Nephron (organoid): Measurements from ENCODE around the gene SLC8A3.

Experiments used
- H3K27ac Mint-ChIP-seq, 3 experiments: 2 replicates each; pipeline ENCODE4 v1.8.0; 2020; ENCODE audit warnings: mixed read lengths in 3 of 3, mild to moderate bottlenecking in 2 of 3, moderate library complexity in 1 of 3
- H3K27me3 Mint-ChIP-seq: 2 replicates; pipeline ENCODE4 v1.8.0; 2021; ENCODE audit warnings: low read depth, mild to moderate bottlenecking, moderate library complexity, mixed read lengths
- H3K36me3 Mint-ChIP-seq: 2 replicates; pipeline ENCODE4 v1.8.0; 2020; ENCODE audit warnings: low read depth, mixed read lengths
- H3K4me1 Mint-ChIP-seq: 2 replicates; pipeline ENCODE4 v1.8.0; 2020; ENCODE audit warnings: mixed read lengths
- H3K4me3 Mint-ChIP-seq, 3 experiments: 2 replicates each; pipeline ENCODE4 v1.8.0; 2020; ENCODE audit warnings: mild to moderate bottlenecking in 3 of 3, mixed read lengths in 3 of 3, moderate library complexity in 2 of 3
- H3K9me3 Mint-ChIP-seq: 2 replicates; pipeline ENCODE4 v1.8.0; 2020; ENCODE audit warnings: mixed read lengths
- TF ChIP-seq, protein P1 (sequence below), 3 experiments: fragments of 200-600 bp; sonication (generic); IDR thresholded peaks; one replicate each; pipeline ENCODE4 v1.5.0; 2021; ENCODE audit warnings: antibody characterized with exemption in 3 of 3; ENCODE audit not compliant: unreplicated experiment in 3 of 3

The SLC8A3 gene

DNA sequence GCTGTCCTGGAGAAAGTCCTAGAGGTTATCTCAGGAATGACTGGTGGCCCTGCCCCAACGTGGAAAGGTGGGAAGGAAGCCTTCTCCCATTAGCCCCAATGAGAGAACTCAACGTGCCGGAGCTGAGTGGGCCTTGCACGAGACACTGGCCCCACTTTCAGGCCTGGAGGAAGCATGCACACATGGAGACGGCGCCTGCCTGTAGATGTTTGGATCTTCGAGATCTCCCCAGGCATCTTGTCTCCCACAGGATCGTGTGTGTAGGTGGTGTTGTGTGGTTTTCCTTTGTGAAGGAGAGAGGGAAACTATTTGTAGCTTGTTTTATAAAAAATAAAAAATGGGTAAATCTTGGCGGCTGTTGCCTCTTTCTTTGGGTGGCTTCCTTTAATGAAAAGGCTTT, 156.7 kb downstream of the SLC8A3 start:
- H3K4me3 Mint-ChIP-seq: no peak overlapping the region
- H3K27ac Mint-ChIP-seq: no peak overlapping the region
- TF ChIP-seq, protein P1, sequence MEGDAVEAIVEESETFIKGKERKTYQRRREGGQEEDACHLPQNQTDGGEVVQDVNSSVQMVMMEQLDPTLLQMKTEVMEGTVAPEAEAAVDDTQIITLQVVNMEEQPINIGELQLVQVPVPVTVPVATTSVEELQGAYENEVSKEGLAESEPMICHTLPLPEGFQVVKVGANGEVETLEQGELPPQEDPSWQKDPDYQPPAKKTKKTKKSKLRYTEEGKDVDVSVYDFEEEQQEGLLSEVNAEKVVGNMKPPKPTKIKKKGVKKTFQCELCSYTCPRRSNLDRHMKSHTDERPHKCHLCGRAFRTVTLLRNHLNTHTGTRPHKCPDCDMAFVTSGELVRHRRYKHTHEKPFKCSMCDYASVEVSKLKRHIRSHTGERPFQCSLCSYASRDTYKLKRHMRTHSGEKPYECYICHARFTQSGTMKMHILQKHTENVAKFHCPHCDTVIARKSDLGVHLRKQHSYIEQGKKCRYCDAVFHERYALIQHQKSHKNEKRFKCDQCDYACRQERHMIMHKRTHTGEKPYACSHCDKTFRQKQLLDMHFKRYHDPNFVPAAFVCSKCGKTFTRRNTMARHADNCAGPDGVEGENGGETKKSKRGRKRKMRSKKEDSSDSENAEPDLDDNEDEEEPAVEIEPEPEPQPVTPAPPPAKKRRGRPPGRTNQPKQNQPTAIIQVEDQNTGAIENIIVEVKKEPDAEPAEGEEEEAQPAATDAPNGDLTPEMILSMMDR (IDR thresholded peaks at IDR 0.05; ENCODE audit: unreplicated experiment in 3 of 3): no peak
- H3K27me3 Mint-ChIP-seq: peaks cover 6% of the 10 kb centered on the region
- no peaks in the 10 kb centered on the region for H3K9me3 Mint-ChIP-seq
- no peaks in the 10 kb centered on the region for H3K4me1 Mint-ChIP-seq
- H3K36me3 Mint-ChIP-seq: no peaks in the 10 kb centered on the region

DNA sequence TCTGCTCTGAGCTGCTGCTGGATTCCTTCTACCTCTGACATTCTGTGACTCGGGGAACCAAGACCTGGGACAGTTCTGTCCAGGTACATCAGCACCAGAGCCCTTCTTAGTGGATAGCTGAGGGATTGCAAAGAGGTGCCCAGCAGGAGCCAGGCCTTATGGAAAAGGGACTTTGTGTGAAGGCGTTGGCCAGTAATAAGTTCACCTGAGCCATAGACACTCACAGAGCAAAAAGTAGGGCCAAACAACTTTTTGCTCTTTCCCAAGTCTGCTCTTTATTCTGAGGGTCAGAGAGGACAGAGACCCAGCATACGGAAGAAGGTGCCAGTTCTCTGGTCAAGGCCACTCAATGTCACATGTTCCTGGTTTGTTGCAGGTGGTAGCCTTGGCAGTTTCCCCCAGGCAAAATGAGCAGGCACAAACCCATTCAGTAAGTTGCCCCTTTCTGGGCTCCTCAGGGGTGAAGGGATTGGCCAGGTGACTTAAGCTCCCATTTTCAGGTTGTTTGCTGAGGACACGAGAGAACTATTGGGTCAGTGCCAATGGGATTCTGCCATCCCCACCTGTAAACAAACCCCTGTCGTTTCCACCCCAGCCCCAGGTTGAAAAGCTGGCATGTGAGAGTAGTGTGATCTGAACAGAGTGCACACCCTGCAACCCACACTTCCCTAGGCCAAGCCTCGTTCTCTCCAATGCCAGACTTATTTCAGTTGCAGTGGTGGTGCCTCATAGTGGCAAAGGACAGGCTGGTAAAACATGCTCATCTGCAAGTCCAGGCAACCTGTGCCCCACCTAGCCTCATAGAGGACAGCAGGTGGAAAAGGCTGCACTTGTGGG, 159.2 kb downstream of the SLC8A3 start:
- no peaks in the 10 kb centered on the region for H3K4me1 Mint-ChIP-seq
- TF ChIP-seq, protein P1 (IDR thresholded peaks at IDR 0.05; ENCODE audit: unreplicated experiment in 3 of 3): no peak
- no peaks in the 10 kb centered on the region for H3K9me3 Mint-ChIP-seq
- no peak overlapping the region for H3K27ac Mint-ChIP-seq
- no peak overlapping the region for H3K4me3 Mint-ChIP-seq
- H3K36me3 Mint-ChIP-seq: no peaks in the 10 kb centered on the region
- peaks cover 6% of the 10 kb centered on the region for H3K27me3 Mint-ChIP-seq

DNA sequence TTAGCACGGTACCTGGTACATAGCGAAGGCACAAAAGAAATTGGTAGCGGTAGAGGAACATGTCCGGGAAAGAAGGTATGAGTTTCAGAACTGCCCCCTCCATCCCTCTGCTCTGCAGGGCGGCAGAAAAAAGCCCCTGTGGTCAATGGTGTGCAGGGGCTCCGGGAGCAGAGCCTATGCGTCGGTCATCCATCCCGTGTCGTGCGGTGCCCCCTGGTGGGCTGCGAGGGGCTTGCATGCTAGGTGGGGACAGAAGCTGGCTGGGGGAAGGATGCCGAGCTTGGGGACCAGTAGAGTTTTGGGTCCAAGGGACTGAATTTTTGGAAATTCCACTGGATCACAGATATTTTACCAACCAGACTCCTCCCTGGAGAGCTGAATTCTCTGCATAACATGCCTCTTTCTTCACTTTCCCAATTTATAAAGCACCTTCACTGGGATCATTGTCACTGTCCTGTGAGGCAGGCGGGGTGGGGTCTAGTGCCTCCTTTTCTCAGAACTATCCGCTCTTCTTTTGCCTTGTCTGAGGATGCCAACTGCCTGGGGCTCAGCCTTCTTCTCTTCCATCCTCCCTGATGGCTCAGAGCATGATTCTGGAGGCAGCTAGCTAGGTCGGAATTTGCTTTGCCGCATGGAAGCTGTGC, 160.8 kb downstream of the SLC8A3 start:
- Mint-ChIP-seq H3K27ac (no peak overlapping the region), H3K27me3 (peaks cover 8% of the 10 kb centered on the region)

DNA sequence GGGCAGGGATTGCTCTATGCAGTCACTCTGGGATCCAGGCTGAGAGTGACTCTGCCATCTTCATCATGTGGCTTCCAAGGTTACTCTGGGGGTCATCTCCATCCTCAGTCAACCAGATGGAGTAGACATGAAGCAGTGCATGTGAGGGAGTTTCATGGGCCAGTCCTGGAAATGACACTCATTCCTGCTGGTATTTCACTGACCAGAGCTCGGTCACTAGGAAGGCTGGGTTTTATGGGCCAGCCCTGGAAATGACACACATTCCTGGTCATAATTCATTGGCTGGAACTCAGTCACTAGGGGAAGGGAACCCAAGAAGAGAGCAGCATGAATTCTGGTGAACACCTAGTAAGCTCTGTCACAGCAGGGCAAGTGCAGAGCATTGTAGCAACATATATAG, 164.9 kb downstream of the SLC8A3 start:
- no peak overlapping the region for H3K27ac Mint-ChIP-seq
- TF ChIP-seq, protein P1 (IDR thresholded peaks at IDR 0.05; ENCODE audit: unreplicated experiment in 3 of 3): no peak
- H3K9me3 Mint-ChIP-seq: no peaks in the 10 kb centered on the region
- no peak overlapping the region for H3K4me3 Mint-ChIP-seq
- H3K36me3 Mint-ChIP-seq: peaks cover 4% of the 10 kb centered on the region
- H3K27me3 Mint-ChIP-seq: peaks cover 6% of the 10 kb centered on the region
- peaks cover 14% of the 10 kb centered on the region for H3K4me1 Mint-ChIP-seq

More for the DNA sequence above, 160.8 kb downstream of the SLC8A3 start:
- TF ChIP-seq, protein P1 (IDR thresholded peaks at IDR 0.05; ENCODE audit: unreplicated experiment in 3 of 3): peak; percentile 95 to 97 (median 96)
- H3K36me3 Mint-ChIP-seq: peaks cover 4% of the 10 kb centered on the region
- H3K9me3 Mint-ChIP-seq: no peaks in the 10 kb centered on the region
- no peak overlapping the region for H3K4me3 Mint-ChIP-seq
- no peaks in the 10 kb centered on the region for H3K4me1 Mint-ChIP-seq

DNA sequence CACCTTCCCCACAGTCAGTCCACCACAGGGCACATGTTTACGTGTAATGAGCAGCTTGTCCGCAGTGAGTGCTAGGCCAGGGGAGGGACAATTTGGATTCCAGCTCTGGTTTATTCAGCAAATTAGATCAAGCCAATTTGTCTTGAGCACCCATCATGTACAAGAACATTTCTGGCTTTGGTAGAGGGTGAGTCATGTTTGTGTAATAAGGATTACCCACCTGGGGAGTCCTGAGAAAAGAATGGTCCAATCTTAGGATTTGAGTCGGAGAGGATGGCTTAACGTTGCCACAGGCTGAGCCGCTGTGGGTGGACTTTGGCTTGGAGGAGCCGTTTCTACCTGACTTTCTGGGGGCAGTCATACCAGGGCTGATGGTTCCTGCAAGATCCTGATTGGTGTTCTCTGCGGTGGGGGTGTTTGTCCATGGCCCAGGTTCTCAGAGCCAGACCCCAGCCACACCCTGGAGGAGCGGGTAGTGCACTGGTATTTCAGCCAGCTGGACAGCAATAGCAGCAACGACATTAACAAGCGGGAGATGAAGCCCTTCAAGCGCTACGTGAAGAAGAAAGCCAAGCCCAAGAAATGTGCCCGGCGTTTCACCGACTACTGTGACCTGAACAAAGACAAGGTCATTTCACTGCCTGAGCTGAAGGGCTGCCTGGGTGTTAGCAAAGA, 165.8 kb downstream of the SLC8A3 start:
- H3K4me3 Mint-ChIP-seq: no peak overlapping the region
- peaks cover 6% of the 10 kb centered on the region for H3K27me3 Mint-ChIP-seq
- no peak overlapping the region for H3K27ac Mint-ChIP-seq
- peaks cover 24% of the 10 kb centered on the region for H3K4me1 Mint-ChIP-seq
- no peaks in the 10 kb centered on the region for H3K9me3 Mint-ChIP-seq
- H3K36me3 Mint-ChIP-seq: peaks cover 4% of the 10 kb centered on the region
- TF ChIP-seq, protein P1 (IDR thresholded peaks at IDR 0.05; ENCODE audit: unreplicated experiment in 3 of 3): no peak
